IMR-90 (cell line): Measurements from ENCODE around the gene SNAP25. TPM values are rescaled to one million over a fixed set of nuclear protein-coding genes. Genes with fewer than 3 reads are reported as not detected.

Source experiments
- ATAC-seq: fragments of 200-7000 bp; cut with Tn5 transposase; 2 replicates; pipeline ENCODE4 v1.9.1; 2020; ENCODE audit warnings: low read depth, mild to moderate bottlenecking, moderate library complexity
- BruUV-seq: library from RNA; stranded (reverse); fragments of 400-500 nt; replicated peaks from 2 replicates; lab custom pipeline; 2021; lab: Mats Ljungman, UMichigan
- CTCF ChIA-PET: fragments of 300-600 bp; formaldehyde crosslinking; extraction: SDS; loops from one replicate; lab custom pipeline; 2021; ENCODE audit warnings: antibody characterized with exemption; lab: Yijun Ruan, JAX
- POLR2A ChIA-PET: fragments of 300-600 bp; sonication (Branson Sonifier 250); formaldehyde crosslinking; loops from one replicate; lab custom pipeline; 2022; ENCODE audit warnings: antibody characterized with exemption; ENCODE audit not compliant: unreplicated experiment; lab: Charles Lee
- DNase-seq: peaks from one replicate; pipeline ENCODE4 v3.0.0; 2013
- H2AFZ ChIP-seq: replicated peaks from 2 replicates; pipeline ENCODE3; 2013; ENCODE audit warnings: low read length, mild to moderate bottlenecking; ENCODE audit not compliant: poor library complexity
- H2AK5ac ChIP-seq: 2 replicates; pipeline ENCODE4 v1.6.1; 2013; ENCODE audit warnings: low read depth, low read length, inconsistent platforms
- H2AK9ac ChIP-seq: replicated peaks from 2 replicates; pipeline ENCODE3; 2013; ENCODE audit warnings: mild to moderate bottlenecking, low read depth, low read length, moderate library complexity; ENCODE audit not compliant: poor library complexity
- H2BK120ac ChIP-seq: 2 replicates; pipeline ENCODE4 v1.6.1; 2013; ENCODE audit warnings: low read depth, low read length, inconsistent platforms
- H2BK15ac ChIP-seq: 3 replicates; pipeline ENCODE4 v1.6.1; 2013; ENCODE audit warnings: low read depth, low read length, inconsistent platforms
- H2BK20ac ChIP-seq: 2 replicates; pipeline ENCODE4 v1.6.1; 2013; ENCODE audit warnings: low read depth, mild to moderate bottlenecking, inconsistent platforms, low read length, moderate library complexity
- H2BK5ac ChIP-seq: 2 replicates; pipeline ENCODE4 v1.6.1; 2013; ENCODE audit warnings: mild to moderate bottlenecking, low read depth, low read length, inconsistent platforms; ENCODE audit not compliant: poor library complexity, severe bottlenecking
- H3K14ac ChIP-seq: replicated peaks from 2 replicates; pipeline ENCODE4 v1.6.1; 2013; ENCODE audit warnings: low read depth, low read length, inconsistent platforms
- H3K18ac ChIP-seq: 2 replicates; pipeline ENCODE4 v1.6.1; 2013; ENCODE audit warnings: low read depth, low read length, control low read depth
- H3K23ac ChIP-seq: 2 replicates; pipeline ENCODE4 v1.6.1; 2013; ENCODE audit warnings: low read depth, low read length, inconsistent platforms
- H3K27ac ChIP-seq: 2 replicates; pipeline ENCODE4 v1.5.1; 2013; ENCODE audit warnings: mild to moderate bottlenecking, control low read depth, low read length; ENCODE audit not compliant: insufficient read depth
- H3K27me3 ChIP-seq: 2 replicates; pipeline ENCODE4 v1.6.1; 2013; ENCODE audit warnings: low read length; ENCODE audit not compliant: control insufficient read depth, insufficient read depth
- H3K36me3 ChIP-seq: 2 replicates; pipeline ENCODE4 v1.6.1; 2013; ENCODE audit warnings: low read length, mixed read lengths; ENCODE audit not compliant: control insufficient read depth, insufficient read depth
- H3K4ac ChIP-seq: 2 replicates; pipeline ENCODE4 v1.6.1; 2013; ENCODE audit warnings: low read depth, low read length, inconsistent platforms
- H3K4me1 ChIP-seq: 2 replicates; pipeline ENCODE4 v1.6.1; 2013; ENCODE audit warnings: low read length, mixed read lengths; ENCODE audit not compliant: control insufficient read depth, insufficient read depth
- H3K4me2 ChIP-seq: 2 replicates; pipeline ENCODE4 v1.6.1; 2013; ENCODE audit warnings: low read depth, mild to moderate bottlenecking, control low read depth, low read length, moderate library complexity
- H3K4me3 ChIP-seq: 2 replicates; pipeline ENCODE4 v1.5.1; 2013; ENCODE audit warnings: low read depth, mild to moderate bottlenecking, control low read depth, low read length, moderate library complexity; ENCODE audit not compliant: insufficient read depth
- H3K56ac ChIP-seq: 2 replicates; pipeline ENCODE4 v1.6.1; 2013; ENCODE audit warnings: low read length, inconsistent platforms; ENCODE audit not compliant: insufficient read depth; ENCODE audit errors: extremely low read depth
- H3K79me1 ChIP-seq, 2 experiments: 2 replicates each; pipeline ENCODE4 v1.6.1; 2013; ENCODE audit warnings: low read length in 2 of 2, inconsistent platforms in 1 of 2, low read depth in 1 of 2
- H3K9ac ChIP-seq: 2 replicates; pipeline ENCODE4 v1.6.1; 2013; ENCODE audit warnings: low read depth, low read length, control low read depth
- H3K9me1 ChIP-seq: 2 replicates; pipeline ENCODE4 v1.6.1; 2013; ENCODE audit warnings: low read length, inconsistent platforms; ENCODE audit not compliant: insufficient read depth
- H3K9me3 ChIP-seq: 2 replicates; pipeline ENCODE4 v1.6.1; 2013; ENCODE audit warnings: low read length; ENCODE audit not compliant: control insufficient read depth, insufficient read depth
- H4K20me1 ChIP-seq: 2 replicates; pipeline ENCODE4 v1.6.1; 2013; ENCODE audit warnings: low read length, inconsistent platforms; ENCODE audit not compliant: insufficient read depth
- H4K5ac ChIP-seq: 2 replicates; pipeline ENCODE4 v1.6.1; 2013; ENCODE audit warnings: mild to moderate bottlenecking, low read depth, low read length, control low read depth
- H4K8ac ChIP-seq, 2 experiments: 2 replicates each; pipeline ENCODE4 v1.6.1; 2013; ENCODE audit warnings: low read depth in 2 of 2, low read length in 2 of 2, control low read depth in 1 of 2, inconsistent platforms in 1 of 2
- H4K91ac ChIP-seq: 2 replicates; pipeline ENCODE4 v1.6.1; 2013; ENCODE audit warnings: low read depth, low read length, inconsistent platforms; ENCODE audit not compliant: insufficient read depth
- CEBPB ChIP-seq: IDR thresholded peaks from 2 replicates; pipeline ENCODE4 v1.6.1; 2012; ENCODE audit warnings: low read depth, low read length, improper control_type of control experiment
- ELK1 ChIP-seq: fragments of 150-350 bp; IDR thresholded peaks from 2 replicates; pipeline ENCODE4 v1.6.1; 2016; ENCODE audit warnings: low read depth, mild to moderate bottlenecking, low read length, moderate library complexity, borderline replicate concordance
- MAZ ChIP-seq: IDR thresholded peaks from 2 replicates; pipeline ENCODE4 v1.6.1; 2012; ENCODE audit warnings: low read depth, mild to moderate bottlenecking, low read length, improper control_type of control experiment, moderate library complexity, borderline replicate concordance
- USF2 ChIP-seq: fragments of 150-350 bp; IDR thresholded peaks from 2 replicates; pipeline ENCODE4 v1.6.1; 2017; ENCODE audit warnings: mild to moderate bottlenecking, antibody characterized with exemption, low read length, low read depth
- WGBS, 2 experiments: methylation state at CpG; one replicate each; pipeline versions ENCODE4 v1.1.5 to v1.1.7; 2013; ENCODE audit warnings: missing lambda C conversion rate in 2 of 2; ENCODE audit not compliant: insufficient read length in 1 of 2; ENCODE audit errors: extremely low coverage in 2 of 2; 5-methylcytosine and 5-hydroxymethylcytosine counted together
- dilution Hi-C: fragments of 300-500 bp; cut with HindIII; formaldehyde crosslinking; loops from one replicate; pipeline ENCODE4 v1.14.3; 2018; ENCODE audit warnings: low sequenced_read_pairs; ENCODE audit not compliant: unreplicated experiment
- in situ Hi-C: fragments of 300-500 bp; cut with MboI; formaldehyde crosslinking; loops from 3 replicates; pipeline ENCODE4 v1.14.3; 2019; ENCODE audit warnings: low sequenced_read_pairs, inconsistent platforms, mixed read lengths
- intact Hi-C: fragments of 100-400 bp; cut with micrococcal nuclease; formaldehyde crosslinking; loops from 2 replicates; pipeline ENCODE4 v1.10.0; 2022
- polyA plus RNA-seq, 3 experiments: library from polyadenylated mRNA; depleted of rRNA; stranded (reverse); fragments of >200 nt; gene quantifications; 2 replicates each; pipeline ENCODE4 v1.2.3, GENCODE V29; 2012; ENCODE audit warnings: low replicate concordance in 1 of 3
- total RNA-seq: library from RNA; depleted of rRNA; stranded (reverse); fragments of >200 nt; gene quantifications from 2 replicates; pipeline ENCODE4 v1.2.3, GENCODE V29; 2012

SNAP25 gene
- total and polyA plus RNA-seq, 2 of the 4 experiments (the other 2 are of a cell fraction): 1.1 to 2.8 TPM

- Histone ChIP-seq H2BK20ac (no peak overlapping the region), H3K27me3 (no peaks in the 10 kb centered on the region), H2BK5ac (no peak overlapping the region), H4K8ac (no peak overlapping the region), H2BK15ac (no peak overlapping the region), H2AK5ac (no peak overlapping the region), H3K4ac (no peak overlapping the region), H3K4me1 (no peaks in the 10 kb centered on the region), H3K23ac (no peak overlapping the region), H3K4me3 (no peak overlapping the region), H3K9ac (no peak overlapping the region), H4K5ac (no peak overlapping the region), H3K27ac (no peak overlapping the region), H3K9me3 (no peaks in the 10 kb centered on the region), H4K91ac (no peak overlapping the region), H2AK9ac (no peak overlapping the region), H3K79me1 (no peaks in the 10 kb centered on the region), H3K9me1 (no peaks in the 10 kb centered on the region), H3K4me2 (no peak overlapping the region), H2AFZ (no peak overlapping the region), H3K18ac (no peak overlapping the region), H2BK120ac (no peak overlapping the region), H3K14ac (no peak overlapping the region), H3K56ac (no peak overlapping the region), H3K36me3 (no peaks in the 10 kb centered on the region), H4K20me1 (no peaks in the 10 kb centered on the region)
- ATAC-seq: no peak; the same call in 1 of the 2 replicates
- intact Hi-C loops: no loop called here
- ChIA-PET CTCF (no interaction called here), POLR2A (no interaction called here)
- no TSS peak for BruUV-seq
- no peak for DNase-seq
- in situ Hi-C loops: no loop called here
- dilution Hi-C loops: no loop called here
- WGBS, 2 experiments: no CpG with 5 or more reads among the region's 4 CpGs
- TF ChIP-seq USF2 (no peak), ELK1 (no peak), CEBPB (no peak), MAZ (no peak)
Measured at GRCh38 chr20:10328897-10329255, 110.2 kb downstream of the SNAP25 start.
